ENCODE results near the gene PCDHGA1.
A peak's percentile ranks its signal among the peaks of the same experiment; 100 is the strongest.

Gene PCDHGA1

GRCh38 chr5:141557681-141558136 is 227.4 kb downstream of the PCDHGA1 start:
- peak; percentile 94 for DNase-seq

- no peak for DNase-seq
Observed at GRCh38 chr5:141558150-141558549, 227.8 kb downstream of the PCDHGA1 start.

DNA sequence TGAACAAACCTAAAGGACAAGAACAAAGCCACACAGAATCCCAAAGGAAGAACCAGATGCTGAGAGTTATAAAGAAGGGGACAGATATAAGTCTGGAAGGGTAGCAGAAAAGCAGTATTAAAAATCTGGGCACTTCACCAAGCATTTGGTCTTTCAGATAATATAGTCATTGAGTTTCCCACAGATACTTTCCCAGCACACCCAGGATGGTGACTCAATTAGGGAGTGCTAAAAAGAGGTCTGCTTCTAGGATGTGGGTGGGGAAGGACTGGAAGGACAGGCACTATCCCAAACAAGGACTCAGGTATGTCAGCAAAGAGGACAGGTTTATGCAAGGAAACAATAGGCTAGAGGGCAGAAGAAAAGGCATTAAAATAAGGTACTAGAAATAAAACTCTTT is 229.1 kb downstream of the PCDHGA1 start:
- DNase-seq: peak; percentile 37

GRCh38 chr5:141560151-141560550 is 229.8 kb downstream of the PCDHGA1 start:
- no peak for DNase-seq

GRCh38 chr5:141560725-141561483 is 230.6 kb downstream of the PCDHGA1 start:
- DNase-seq: peak; percentile 94
